ENCODE data around the gene DNPEP.

DNPEP gene

GRCh38 chr2:219416235-219416602 is 28.5 kb upstream of the DNPEP start:
- ChIA-PET POLR2A (ENCODE audit: low non-redundant PET) (no interaction called here), CTCF (interaction anchor here (1.0 kb wide), 1 partner anchor 114 kb away, joined by 5 read pairs; no protein-coding TSS in a partner anchor)
- DNase-seq (ENCODE audit: low spot score): no peak
- TF ChIP-seq CTCF (conservative IDR thresholded peaks at IDR 0.05; ENCODE audit: low read depth): no peak
- no peak overlapping the region for H3K27ac ChIP-seq

GRCh38 chr2:219415580-219416234 is 28.0 kb upstream of the DNPEP start:
- no peak overlapping the region for H3K27ac ChIP-seq
- ChIA-PET POLR2A (ENCODE audit: low non-redundant PET) (no interaction called here), CTCF (interaction anchor here (0.6 to 1.0 kb wide), 2 partner anchors 114 to 260 kb away, joined by 3 to 5 read pairs; no protein-coding TSS in a partner anchor)
- DNase-seq (ENCODE audit: low spot score): no peak
- TF ChIP-seq CTCF (conservative IDR thresholded peaks at IDR 0.05; ENCODE audit: low read depth): no peak

GRCh38 chr2:219414857-219415256 is 27.1 kb upstream of the DNPEP start:
- no peak overlapping the region for H3K27ac ChIP-seq
- no peak for TF ChIP-seq CTCF (conservative IDR thresholded peaks at IDR 0.05; ENCODE audit: low read depth)
- POLR2A ChIA-PET (ENCODE audit: low non-redundant PET): no interaction called here
- CTCF ChIA-PET: interaction anchor here (0.6 kb wide), 2 partner anchors 31 to 259 kb away, joined by 3 read pairs; no protein-coding TSS in a partner anchor
- DNase-seq (ENCODE audit: low spot score): no peak

- no peak for DNase-seq (ENCODE audit: low spot score)
- no peak for TF ChIP-seq CTCF (conservative IDR thresholded peaks at IDR 0.05; ENCODE audit: low read depth)
- POLR2A ChIA-PET (ENCODE audit: low non-redundant PET): no interaction called here
- H3K27ac ChIP-seq: no peak overlapping the region
- CTCF ChIA-PET: interaction anchor here (0.7 to 1.4 kb wide), 2 partner anchors 110 to 120 kb away, joined by 3 to 4 read pairs; no protein-coding TSS in a partner anchor
Observed at GRCh38 chr2:219410390-219410789, 22.7 kb upstream of the DNPEP start.

- H3K27ac ChIP-seq: no peak overlapping the region
- no peak for DNase-seq (ENCODE audit: low spot score)
- CTCF ChIA-PET: interaction anchor here (0.6 to 1.4 kb wide), 3 partner anchors 9 to 120 kb away, joined by 3 read pairs; no protein-coding TSS in a partner anchor
- POLR2A ChIA-PET (ENCODE audit: low non-redundant PET): no interaction called here
- no peak for TF ChIP-seq CTCF (conservative IDR thresholded peaks at IDR 0.05; ENCODE audit: low read depth)
Observed at GRCh38 chr2:219409619-219410018, 21.9 kb upstream of the DNPEP start.

GRCh38 chr2:219408631-219409030 is 20.9 kb upstream of the DNPEP start:
- CTCF ChIA-PET: no interaction called here
- TF ChIP-seq CTCF (conservative IDR thresholded peaks at IDR 0.05; ENCODE audit: low read depth): no peak
- H3K27ac ChIP-seq: no peak overlapping the region
- POLR2A ChIA-PET (ENCODE audit: low non-redundant PET): no interaction called here
- no peak for DNase-seq (ENCODE audit: low spot score)

Measured in RWPE1 (cell line).